CD14-positive monocyte (primary cell): ENCODE results near the gene CHODL. TPM values are rescaled to one million over a fixed set of nuclear protein-coding genes. Genes with fewer than 3 reads are reported as not detected.

ENCODE experiments used
- DNase-seq, 3 donors: peaks; one replicate each; pipeline ENCODE4 v3.0.0-alpha.2; 2011 to 2022
- H2AFZ ChIP-seq: 2 replicates; pipeline ENCODE4 v1.6.0; 2012; ENCODE audit warnings: mild to moderate bottlenecking, low read depth, low read length, inconsistent platforms; ENCODE audit not compliant: insufficient read depth, poor library complexity, severe bottlenecking
- H3K27ac ChIP-seq, 2 donors: 1 replicate in 1 of 2; 2 replicates in 1 of 2; pipeline ENCODE4 v1.5.1; 2012 to 2013; ENCODE audit warnings: low read length in 2 of 2, control low read depth in 1 of 2, inconsistent platforms in 1 of 2, low read depth in 1 of 2, mild to moderate bottlenecking in 1 of 2
- H3K27me3 ChIP-seq, 2 donors: one replicate each; pipeline versions ENCODE4 v1.6.0 to v1.6.1; 2011 to 2013; ENCODE audit warnings: low read length in 2 of 2; ENCODE audit not compliant: control insufficient read depth in 2 of 2, insufficient read depth in 2 of 2
- H3K36me3 ChIP-seq, 2 donors: replicated peaks in 1 of 2; 1 replicate in 1 of 2; 2 replicates in 1 of 2; pipeline versions ENCODE4 v1.5.1 to v1.6.1; 2012 to 2013; ENCODE audit warnings: low read length in 2 of 2, control low read depth in 1 of 2, inconsistent platforms in 1 of 2, mild to moderate bottlenecking in 1 of 2; ENCODE audit not compliant: insufficient read depth in 2 of 2, control insufficient read depth in 1 of 2
- H3K4me1 ChIP-seq, 2 donors: 1 replicate in 1 of 2; 2 replicates in 1 of 2; pipeline versions ENCODE4 v1.5.1 to v1.6.1; 2012 to 2013; ENCODE audit warnings: low read length in 2 of 2, control low read depth in 1 of 2, inconsistent platforms in 1 of 2, mild to moderate bottlenecking in 1 of 2, moderate library complexity in 1 of 2; ENCODE audit not compliant: insufficient read depth in 2 of 2, control insufficient read depth in 1 of 2
- H3K4me2 ChIP-seq: replicated peaks from 2 replicates; pipeline ENCODE3; 2012; ENCODE audit warnings: low read length, moderate library complexity, mild to moderate bottlenecking; ENCODE audit not compliant: poor library complexity, severe bottlenecking; ENCODE audit errors: extremely low read depth
- H3K4me3 ChIP-seq, 3 experiments: fragments of 200-600 bp in 1 of 3; sonication (generic) in 1 of 3; replicated peaks in 1 of 3; 1 replicate in 2 of 3; 2 replicates in 1 of 3; pipeline ENCODE4 v1.5.1; 2011 to 2013; ENCODE audit warnings: low read length in 3 of 3, mild to moderate bottlenecking in 3 of 3, control low read depth in 2 of 3, low read depth in 2 of 3, inconsistent platforms in 1 of 3, moderate library complexity in 1 of 3
- H3K79me2 ChIP-seq: 2 replicates; pipeline ENCODE4 v1.6.0; 2012; ENCODE audit warnings: mild to moderate bottlenecking, control low read depth, inconsistent platforms, low read length, moderate library complexity; ENCODE audit not compliant: insufficient read depth
- H3K9ac ChIP-seq: 2 replicates; pipeline ENCODE4 v1.6.0; 2017; ENCODE audit warnings: low read length, mild to moderate bottlenecking; ENCODE audit not compliant: insufficient read depth, poor library complexity, severe bottlenecking
- H3K9me3 ChIP-seq, 2 donors: replicated peaks in 1 of 2; 1 replicate in 1 of 2; 2 replicates in 1 of 2; pipeline versions ENCODE4 v1.5.1 to v1.6.1; 2012 to 2013; ENCODE audit warnings: low read length in 2 of 2, control low read depth in 1 of 2; ENCODE audit not compliant: control insufficient read depth in 1 of 2, insufficient read depth in 1 of 2
- H4K20me1 ChIP-seq: 2 replicates; pipeline ENCODE4 v1.6.0; 2012; ENCODE audit warnings: mild to moderate bottlenecking, low read length, control low read depth, moderate library complexity; ENCODE audit not compliant: insufficient read depth
- H3K27ac Mint-ChIP-seq, 7 donors: one replicate each; pipeline ENCODE4 v1.8.0; 2020; ENCODE audit warnings: mild to moderate bottlenecking in 7 of 7, mixed read lengths in 7 of 7, moderate library complexity in 6 of 7, inconsistent platforms in 2 of 7
- H3K27me3 Mint-ChIP-seq, 3 donors: one replicate each; pipeline ENCODE4 v1.8.0; 2021 to 2022; ENCODE audit warnings: low read depth in 3 of 3, mild to moderate bottlenecking in 3 of 3, mixed read lengths in 3 of 3, moderate library complexity in 3 of 3, inconsistent platforms in 1 of 3
- H3K36me3 Mint-ChIP-seq, 2 donors: one replicate each; pipeline ENCODE4 v1.8.0; 2020; ENCODE audit warnings: mixed read lengths in 2 of 2, inconsistent platforms in 1 of 2, mild to moderate bottlenecking in 1 of 2
- H3K4me1 Mint-ChIP-seq: one replicate; pipeline ENCODE4 v1.8.0; 2020; ENCODE audit warnings: mild to moderate bottlenecking, mixed read lengths
- H3K4me3 Mint-ChIP-seq, 2 donors: one replicate each; pipeline ENCODE4 v1.8.0; 2020; ENCODE audit warnings: mild to moderate bottlenecking in 2 of 2, mixed read lengths in 2 of 2, moderate library complexity in 1 of 2
- H3K9me3 Mint-ChIP-seq, 7 donors: one replicate each; pipeline ENCODE4 v1.8.0; 2020 to 2022; ENCODE audit warnings: mixed read lengths in 7 of 7, mild to moderate bottlenecking in 6 of 7, moderate library complexity in 6 of 7, inconsistent platforms in 2 of 7
- WGBS: methylation state at CpG from one replicate; pipeline ENCODE4 v1.1.5; 2013; ENCODE audit warnings: missing lambda C conversion rate; ENCODE audit not compliant: insufficient coverage; 5-methylcytosine and 5-hydroxymethylcytosine counted together
- intact Hi-C, 2 donors: fragments of 100-400 bp; cut with micrococcal nuclease; formaldehyde crosslinking; loops; one replicate each; pipeline versions ENCODE4 v1.15.0 to v1.15.1; 2023
- polyA plus RNA-seq, 3 donors: library from polyadenylated mRNA; depleted of rRNA in 1 of 3; unstranded in 2 of 3; stranded (reverse) in 1 of 3; fragments of 300-500 nt in 2 of 3; fragments of >200 nt in 1 of 3; fragmentation: Illumina TruSeq in 2 of 3; gene quantifications; 1 replicate in 2 of 3; 2 replicates in 1 of 3; pipeline ENCODE4 v1.2.3, GENCODE V29; 2012 to 2021
- TF ChIP-seq, protein P1 (sequence below): fragments of 200-600 bp; IDR thresholded peaks from one replicate; pipeline ENCODE4 v1.8.0; 2022; ENCODE audit warnings: antibody characterized with exemption, mild to moderate bottlenecking

CHODL gene
- polyA plus RNA-seq, 3 donors, result not detected

- H4K20me1 ChIP-seq, result no peaks in the 10 kb centered on the region
- no peak overlapping the region for H3K9ac ChIP-seq
- no peak overlapping the region for H3K27ac ChIP-seq
- H3K36me3 ChIP-seq, result no peaks in the 10 kb centered on the region
- H2AFZ ChIP-seq, result no peak overlapping the region
- Mint-ChIP-seq H3K4me3 (no peak overlapping the region), H3K9me3 (no peaks in the 10 kb centered on the region), H3K27me3 (no peaks in the 10 kb centered on the region), H3K36me3 (no peaks in the 10 kb centered on the region), H3K4me1 (no peaks in the 10 kb centered on the region), H3K27ac (no peak overlapping the region)
- H3K27me3 ChIP-seq, result no peaks in the 10 kb centered on the region
- no peak overlapping the region for H3K4me2 ChIP-seq
- no peaks in the 10 kb centered on the region for H3K4me1 ChIP-seq
- H3K79me2 ChIP-seq, result no peaks in the 10 kb centered on the region
- TF ChIP-seq, protein P1, sequence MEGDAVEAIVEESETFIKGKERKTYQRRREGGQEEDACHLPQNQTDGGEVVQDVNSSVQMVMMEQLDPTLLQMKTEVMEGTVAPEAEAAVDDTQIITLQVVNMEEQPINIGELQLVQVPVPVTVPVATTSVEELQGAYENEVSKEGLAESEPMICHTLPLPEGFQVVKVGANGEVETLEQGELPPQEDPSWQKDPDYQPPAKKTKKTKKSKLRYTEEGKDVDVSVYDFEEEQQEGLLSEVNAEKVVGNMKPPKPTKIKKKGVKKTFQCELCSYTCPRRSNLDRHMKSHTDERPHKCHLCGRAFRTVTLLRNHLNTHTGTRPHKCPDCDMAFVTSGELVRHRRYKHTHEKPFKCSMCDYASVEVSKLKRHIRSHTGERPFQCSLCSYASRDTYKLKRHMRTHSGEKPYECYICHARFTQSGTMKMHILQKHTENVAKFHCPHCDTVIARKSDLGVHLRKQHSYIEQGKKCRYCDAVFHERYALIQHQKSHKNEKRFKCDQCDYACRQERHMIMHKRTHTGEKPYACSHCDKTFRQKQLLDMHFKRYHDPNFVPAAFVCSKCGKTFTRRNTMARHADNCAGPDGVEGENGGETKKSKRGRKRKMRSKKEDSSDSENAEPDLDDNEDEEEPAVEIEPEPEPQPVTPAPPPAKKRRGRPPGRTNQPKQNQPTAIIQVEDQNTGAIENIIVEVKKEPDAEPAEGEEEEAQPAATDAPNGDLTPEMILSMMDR, result no peak
- intact Hi-C loops, result no loop called here
- H3K9me3 ChIP-seq, result no peaks in the 10 kb centered on the region
- no peak for DNase-seq
- no peak overlapping the region for H3K4me3 ChIP-seq
- WGBS, result 80% methylated on average over 1 of the region's 5 CpGs
Measured at GRCh38 chr21:18252680-18253079, 8.0 kb downstream of the CHODL start.

- Histone ChIP-seq H3K4me3 (no peak overlapping the region), H3K36me3 (no peaks in the 10 kb centered on the region), H3K9ac (no peak overlapping the region), H3K79me2 (no peaks in the 10 kb centered on the region), H4K20me1 (no peaks in the 10 kb centered on the region), H3K4me2 (no peak overlapping the region), H2AFZ (no peak overlapping the region), H3K27me3 (no peaks in the 10 kb centered on the region), H3K4me1 (no peaks in the 10 kb centered on the region), H3K9me3 (no peaks in the 10 kb centered on the region), H3K27ac (no peak overlapping the region)
- no peak for DNase-seq
- Mint-ChIP-seq H3K27ac (no peak overlapping the region), H3K36me3 (no peaks in the 10 kb centered on the region), H3K9me3 (no peaks in the 10 kb centered on the region), H3K4me1 (no peaks in the 10 kb centered on the region), H3K27me3 (no peaks in the 10 kb centered on the region), H3K4me3 (no peak overlapping the region)
- TF ChIP-seq, protein P1, result no peak
- intact Hi-C loops, result no loop called here
- WGBS, result no CpG with 5 or more reads among the region's 2 CpGs
Measured at GRCh38 chr21:18253221-18253620, 8.6 kb downstream of the CHODL start.
